SIG-M5 (cell line): ENCODE data around the gene KCTD10.
A peak's percentile ranks its signal among the peaks of the same experiment; 100 is the strongest.

Experiments used
- DNase-seq: peaks from one replicate; lab custom pipeline; 2025; lab: John Stamatoyannopoulos, UW

KCTD10 gene

GRCh38 chr12:109477185-109477962 is at the start of gene KCTD10, which contains the start of gene UBE3B:
Gene KCTD10, minus strand, starts transcription at chr12:109477300. Its CDS starts 38 bp downstream, at chr12:109477262.
Gene UBE3B, plus strand, starts transcription at chr12:109477634. Its CDS starts 5,918 bp downstream, at chr12:109483552.
- peak; percentile 13 for DNase-seq

- DNase-seq, result no peak
These were observed 48.1 kb upstream of the KCTD10 start for GRCh38 chr12:109525279-109525585.

GRCh38 chr12:109524466-109525278 is 47.6 kb upstream of the KCTD10 start:
- DNase-seq, result no peak

- no peak for DNase-seq
These were observed 46.4 kb upstream of the KCTD10 start for GRCh38 chr12:109523504-109523903.

- no peak for DNase-seq
These were observed 46.0 kb upstream of the KCTD10 start for GRCh38 chr12:109523071-109523470.

- DNase-seq, result no peak
These were observed 44.7 kb upstream of the KCTD10 start for GRCh38 chr12:109521831-109522230.

GRCh38 chr12:109519787-109520186 is 42.7 kb upstream of the KCTD10 start:
- DNase-seq, result no peak

GRCh38 chr12:109518820-109519665 is 41.9 kb upstream of the KCTD10 start:
- no peak for DNase-seq

- DNase-seq, result no peak
These were observed 40.5 kb upstream of the KCTD10 start for GRCh38 chr12:109517619-109518018.

- no peak for DNase-seq
These were observed 36.9 kb upstream of the KCTD10 start for GRCh38 chr12:109513977-109514376.

- DNase-seq, result no peak
These were observed 36.0 kb upstream of the KCTD10 start for GRCh38 chr12:109513051-109513450.

GRCh38 chr12:109512608-109513007 is 35.5 kb upstream of the KCTD10 start:
- no peak for DNase-seq

GRCh38 chr12:109510196-109510595 is 33.1 kb upstream of the KCTD10 start:
- no peak for DNase-seq

GRCh38 chr12:109504068-109504467 is 27.0 kb upstream of the KCTD10 start:
- DNase-seq, result no peak

- DNase-seq, result no peak
These were observed 26.5 kb upstream of the KCTD10 start for GRCh38 chr12:109503611-109504010.

- no peak for DNase-seq
These were observed 25.2 kb upstream of the KCTD10 start for GRCh38 chr12:109502332-109502731.

GRCh38 chr12:109501299-109501698 is 24.2 kb upstream of the KCTD10 start:
- no peak for DNase-seq

GRCh38 chr12:109500406-109501185 is 23.5 kb upstream of the KCTD10 start:
- no peak for DNase-seq

GRCh38 chr12:109497675-109498074 is 20.6 kb upstream of the KCTD10 start:
- DNase-seq, result no peak

GRCh38 chr12:109496306-109496705 is 19.2 kb upstream of the KCTD10 start:
- DNase-seq, result no peak

- DNase-seq, result no peak
These were observed 17.9 kb upstream of the KCTD10 start for GRCh38 chr12:109495012-109495411.
